ENCODE measurements around the gene FHOD3. TPM values are rescaled to one million over a fixed set of nuclear protein-coding genes. Genes with fewer than 3 reads are reported as not detected.

The FHOD3 gene
- total RNA-seq, 1 donor from 2014 or later: 8.9 TPM

- TF ChIP-seq, protein P1, sequence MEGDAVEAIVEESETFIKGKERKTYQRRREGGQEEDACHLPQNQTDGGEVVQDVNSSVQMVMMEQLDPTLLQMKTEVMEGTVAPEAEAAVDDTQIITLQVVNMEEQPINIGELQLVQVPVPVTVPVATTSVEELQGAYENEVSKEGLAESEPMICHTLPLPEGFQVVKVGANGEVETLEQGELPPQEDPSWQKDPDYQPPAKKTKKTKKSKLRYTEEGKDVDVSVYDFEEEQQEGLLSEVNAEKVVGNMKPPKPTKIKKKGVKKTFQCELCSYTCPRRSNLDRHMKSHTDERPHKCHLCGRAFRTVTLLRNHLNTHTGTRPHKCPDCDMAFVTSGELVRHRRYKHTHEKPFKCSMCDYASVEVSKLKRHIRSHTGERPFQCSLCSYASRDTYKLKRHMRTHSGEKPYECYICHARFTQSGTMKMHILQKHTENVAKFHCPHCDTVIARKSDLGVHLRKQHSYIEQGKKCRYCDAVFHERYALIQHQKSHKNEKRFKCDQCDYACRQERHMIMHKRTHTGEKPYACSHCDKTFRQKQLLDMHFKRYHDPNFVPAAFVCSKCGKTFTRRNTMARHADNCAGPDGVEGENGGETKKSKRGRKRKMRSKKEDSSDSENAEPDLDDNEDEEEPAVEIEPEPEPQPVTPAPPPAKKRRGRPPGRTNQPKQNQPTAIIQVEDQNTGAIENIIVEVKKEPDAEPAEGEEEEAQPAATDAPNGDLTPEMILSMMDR (IDR thresholded peaks at IDR 0.05): no peak
- no peaks in the 10 kb centered on the region for H3K27me3 Mint-ChIP-seq (ENCODE audit: low read depth)
Measured at GRCh38 chr18:36733150-36733549, 435.6 kb downstream of the FHOD3 start.

GRCh38 chr18:36734596-36734995, 437.1 kb downstream of the FHOD3 start:
- Mint-ChIP-seq H3K36me3 (ENCODE audit: low read depth) (peaks cover 7% of the 10 kb centered on the region), H3K4me1 (ENCODE audit: low read depth) (no peaks in the 10 kb centered on the region), H3K4me3 (ENCODE audit: unreplicated experiment) (no peak overlapping the region), H3K27me3 (ENCODE audit: low read depth) (no peaks in the 10 kb centered on the region), H3K27ac (ENCODE audit: unreplicated experiment) (no peak overlapping the region), H3K9me3 (ENCODE audit: low read depth) (peaks cover 8% of the 10 kb centered on the region)
- DNase-seq (ENCODE audit: low spot score): no peak
- TF ChIP-seq, protein P1 (IDR thresholded peaks at IDR 0.05): no peak

More at GRCh38 chr18:36733150-36733549, 435.6 kb downstream of the FHOD3 start:
- Mint-ChIP-seq H3K27ac (ENCODE audit: unreplicated experiment) (no peak overlapping the region), H3K36me3 (ENCODE audit: low read depth) (peaks cover 7% of the 10 kb centered on the region), H3K4me3 (ENCODE audit: unreplicated experiment) (no peak overlapping the region), H3K4me1 (ENCODE audit: low read depth) (no peaks in the 10 kb centered on the region), H3K9me3 (ENCODE audit: low read depth) (peaks cover 8% of the 10 kb centered on the region)
- DNase-seq (ENCODE audit: low spot score): no peak

DNA sequence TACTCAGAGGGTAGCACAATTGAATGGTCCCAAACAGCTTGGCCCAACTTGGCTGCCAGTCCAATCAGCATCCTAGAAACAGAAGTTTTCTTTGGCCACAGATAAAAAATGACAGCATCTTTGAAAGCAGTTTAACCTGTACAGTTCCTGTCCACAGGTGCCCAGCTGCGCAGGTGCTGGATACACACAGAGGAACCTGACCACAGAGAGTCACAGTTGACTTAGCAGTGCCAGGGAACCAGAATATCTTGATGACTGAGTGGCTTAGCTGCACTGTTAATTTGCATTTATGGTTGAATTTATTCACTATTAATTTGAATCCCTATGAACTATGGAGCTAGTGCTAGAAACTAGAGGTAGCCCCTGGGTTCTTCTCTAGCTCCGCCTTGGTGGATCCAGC, 437.6 kb downstream of the FHOD3 start:
- Mint-ChIP-seq H3K4me3 (ENCODE audit: unreplicated experiment) (no peak overlapping the region), H3K4me1 (ENCODE audit: low read depth) (no peaks in the 10 kb centered on the region), H3K36me3 (ENCODE audit: low read depth) (peaks cover 7% of the 10 kb centered on the region), H3K27me3 (ENCODE audit: low read depth) (no peaks in the 10 kb centered on the region), H3K27ac (ENCODE audit: unreplicated experiment) (no peak overlapping the region), H3K9me3 (ENCODE audit: low read depth) (peaks cover 8% of the 10 kb centered on the region)
- no peak for DNase-seq (ENCODE audit: low spot score)
- TF ChIP-seq, protein P1 (IDR thresholded peaks at IDR 0.05): no peak

DNA sequence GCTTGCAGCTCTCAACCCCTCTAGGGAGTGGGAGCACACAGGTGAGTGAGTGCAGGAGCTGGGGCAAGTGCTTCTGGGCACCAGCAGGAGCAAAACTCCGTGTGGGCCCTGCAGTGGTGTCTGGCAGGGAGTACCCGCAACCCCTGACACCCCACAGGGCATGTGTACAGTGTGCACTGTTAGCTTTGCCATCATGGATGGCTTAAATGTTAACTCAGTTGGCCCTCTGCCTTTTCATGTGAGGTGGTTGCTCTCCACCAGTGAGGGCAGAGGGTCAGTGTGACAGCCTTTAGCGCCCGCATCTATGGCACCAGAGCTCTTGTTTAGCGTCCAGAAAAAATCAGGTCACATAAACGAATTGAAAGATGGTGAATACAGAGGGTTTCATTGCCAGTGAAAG, 438.6 kb downstream of the FHOD3 start:
- H3K27me3 Mint-ChIP-seq (ENCODE audit: low read depth): no peaks in the 10 kb centered on the region
- H3K36me3 Mint-ChIP-seq (ENCODE audit: low read depth): peaks cover 8% of the 10 kb centered on the region
- no peak overlapping the region for H3K27ac Mint-ChIP-seq (ENCODE audit: unreplicated experiment)
- no peak for DNase-seq (ENCODE audit: low spot score)
- peaks cover 8% of the 10 kb centered on the region for H3K9me3 Mint-ChIP-seq (ENCODE audit: low read depth)
- TF ChIP-seq, protein P1 (IDR thresholded peaks at IDR 0.05): no peak
- H3K4me3 Mint-ChIP-seq (ENCODE audit: unreplicated experiment): no peak overlapping the region
- H3K4me1 Mint-ChIP-seq (ENCODE audit: low read depth): no peaks in the 10 kb centered on the region

- H3K4me1 Mint-ChIP-seq (ENCODE audit: low read depth): no peaks in the 10 kb centered on the region
Measured at GRCh38 chr18:36737316-36737715, 439.8 kb downstream of the FHOD3 start.

More at GRCh38 chr18:36737316-36737715, 439.8 kb downstream of the FHOD3 start:
- peaks cover 8% of the 10 kb centered on the region for H3K9me3 Mint-ChIP-seq (ENCODE audit: low read depth)
- H3K27me3 Mint-ChIP-seq (ENCODE audit: low read depth): peaks cover 1% of the 10 kb centered on the region
- H3K27ac Mint-ChIP-seq (ENCODE audit: unreplicated experiment): no peak overlapping the region
- DNase-seq (ENCODE audit: low spot score): no peak
- no peak overlapping the region for H3K4me3 Mint-ChIP-seq (ENCODE audit: unreplicated experiment)
- TF ChIP-seq, protein P1 (IDR thresholded peaks at IDR 0.05): no peak
- peaks cover 7% of the 10 kb centered on the region for H3K36me3 Mint-ChIP-seq (ENCODE audit: low read depth)

Measured in chondrocyte (in vitro differentiated cells).